Hepatocyte (in vitro differentiated cells): ENCODE measurements around the gene OSBPL3. TPM values are rescaled to one million over a fixed set of nuclear protein-coding genes. Genes with fewer than 3 reads are reported as not detected.

Experiments used
- DNase-seq: peaks from one replicate; pipeline ENCODE4 v3.0.0-alpha.2; 2016; ENCODE audit warnings: low spot score
- H2AFZ ChIP-seq: fragments of 200-600 bp; sonication (generic); 2 replicates; pipeline ENCODE4 v1.6.0; 2016; ENCODE audit warnings: antibody characterized with exemption, mild to moderate bottlenecking
- H3K27ac ChIP-seq: fragments of 200-600 bp; sonication (generic); 2 replicates; pipeline ENCODE4 v1.5.1; 2016; ENCODE audit warnings: mild to moderate bottlenecking
- H3K27me3 ChIP-seq: fragments of 200-600 bp; sonication (generic); 2 replicates; pipeline ENCODE4 v1.6.1; 2016
- H3K36me3 ChIP-seq: fragments of 200-600 bp; sonication (generic); replicated peaks from 2 replicates; pipeline ENCODE4 v1.5.1; 2016; ENCODE audit warnings: low read depth; ENCODE audit not compliant: insufficient read depth
- H3K4me1 ChIP-seq: fragments of 200-600 bp; sonication (generic); 2 replicates; pipeline ENCODE4 v1.5.1; 2016; ENCODE audit warnings: mild to moderate bottlenecking, moderate library complexity; ENCODE audit not compliant: insufficient read depth
- H3K4me2 ChIP-seq: fragments of 200-600 bp; sonication (generic); 2 replicates; pipeline ENCODE4 v1.6.0; 2016
- H3K4me3 ChIP-seq: fragments of 200-600 bp; sonication (generic); 2 replicates; pipeline ENCODE4 v1.5.1; 2016; ENCODE audit warnings: mild to moderate bottlenecking
- H3K79me2 ChIP-seq: fragments of 200-600 bp; sonication (generic); 2 replicates; pipeline ENCODE4 v1.6.0; 2017; ENCODE audit warnings: mild to moderate bottlenecking
- H3K9me2 ChIP-seq: fragments of 200-600 bp; sonication (generic); replicated peaks from 2 replicates; pipeline ENCODE4 v1.6.0; 2017; ENCODE audit warnings: mild to moderate bottlenecking; ENCODE audit not compliant: insufficient read depth
- H3K9me3 ChIP-seq: fragments of 200-600 bp; sonication (generic); 2 replicates; pipeline ENCODE4 v1.5.1; 2016; ENCODE audit warnings: low read depth, mild to moderate bottlenecking
- H4K20me1 ChIP-seq: fragments of 200-600 bp; sonication (generic); 2 replicates; pipeline ENCODE4 v1.6.0; 2016; ENCODE audit warnings: mild to moderate bottlenecking; ENCODE audit not compliant: insufficient read depth, poor library complexity, severe bottlenecking
- EZH2 ChIP-seq: fragments of 200-600 bp; sonication (generic); IDR thresholded peaks from 2 replicates; pipeline ENCODE4 v1.6.1; 2016; ENCODE audit warnings: antibody characterized with exemption, mild to moderate bottlenecking, borderline replicate concordance
- EZH2phosphoT487 ChIP-seq: fragments of 200-600 bp; sonication (generic); IDR thresholded peaks from one replicate; pipeline ENCODE4 v1.6.1; 2018; ENCODE audit warnings: antibody characterized with exemption, mild to moderate bottlenecking, low read depth, moderate library complexity; ENCODE audit not compliant: unreplicated experiment, severe bottlenecking
- WGBS: methylation state at CpG from one replicate; pipeline ENCODE4 v1.1.6; 2016; ENCODE audit warnings: low lambda C conversion rate; ENCODE audit errors: missing lambda C conversion rate; 5-methylcytosine and 5-hydroxymethylcytosine counted together
- polyA plus RNA-seq: library from polyadenylated mRNA; unstranded; fragments of >200 nt; fragmentation: Nextera tagmentation; extraction: Ambion mirVana; gene quantifications from 2 replicates; pipeline ENCODE4 v1.2.1, GENCODE V29; 2016
- total RNA-seq: library from RNA; depleted of rRNA; stranded (reverse); fragments of >200 nt; gene quantifications from 2 replicates; pipeline ENCODE4 v1.2.3, GENCODE V29; 2014
- TF ChIP-seq, protein P1 (sequence below): fragments of 200-600 bp; sonication (generic); IDR thresholded peaks from 2 replicates; pipeline ENCODE4 v1.5.1; 2016; ENCODE audit warnings: antibody characterized with exemption, mild to moderate bottlenecking; ENCODE audit not compliant: poor library complexity

The OSBPL3 gene
- total and polyA plus RNA-seq, 2 experiments from 2014 or later = 11.4 to 18.0 TPM

- Histone ChIP-seq H4K20me1 (no peaks in the 10 kb centered on the region), H3K4me1 (no peaks in the 10 kb centered on the region), H3K4me3 (no peak overlapping the region), H3K27me3 (no peaks in the 10 kb centered on the region), H3K79me2 (peaks cover 37% of the 10 kb centered on the region), H3K9me3 (no peaks in the 10 kb centered on the region), H3K36me3 (no peaks in the 10 kb centered on the region), H2AFZ (no peak overlapping the region), H3K27ac (no peak overlapping the region), H3K9me2 (no peaks in the 10 kb centered on the region), H3K4me2 (no peak overlapping the region)
- WGBS = 93% methylated on average over 2 of the region's 2 CpGs
- DNase-seq = no peak
- TF ChIP-seq, protein P1, sequence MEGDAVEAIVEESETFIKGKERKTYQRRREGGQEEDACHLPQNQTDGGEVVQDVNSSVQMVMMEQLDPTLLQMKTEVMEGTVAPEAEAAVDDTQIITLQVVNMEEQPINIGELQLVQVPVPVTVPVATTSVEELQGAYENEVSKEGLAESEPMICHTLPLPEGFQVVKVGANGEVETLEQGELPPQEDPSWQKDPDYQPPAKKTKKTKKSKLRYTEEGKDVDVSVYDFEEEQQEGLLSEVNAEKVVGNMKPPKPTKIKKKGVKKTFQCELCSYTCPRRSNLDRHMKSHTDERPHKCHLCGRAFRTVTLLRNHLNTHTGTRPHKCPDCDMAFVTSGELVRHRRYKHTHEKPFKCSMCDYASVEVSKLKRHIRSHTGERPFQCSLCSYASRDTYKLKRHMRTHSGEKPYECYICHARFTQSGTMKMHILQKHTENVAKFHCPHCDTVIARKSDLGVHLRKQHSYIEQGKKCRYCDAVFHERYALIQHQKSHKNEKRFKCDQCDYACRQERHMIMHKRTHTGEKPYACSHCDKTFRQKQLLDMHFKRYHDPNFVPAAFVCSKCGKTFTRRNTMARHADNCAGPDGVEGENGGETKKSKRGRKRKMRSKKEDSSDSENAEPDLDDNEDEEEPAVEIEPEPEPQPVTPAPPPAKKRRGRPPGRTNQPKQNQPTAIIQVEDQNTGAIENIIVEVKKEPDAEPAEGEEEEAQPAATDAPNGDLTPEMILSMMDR = no peak
- TF ChIP-seq EZH2 (no peak), EZH2phosphoT487 (no peak)
Observed at GRCh38 chr7:24933298-24933697, 46.7 kb downstream of the OSBPL3 start.

- H2AFZ ChIP-seq = no peak overlapping the region
- H3K79me2 ChIP-seq = peaks cover 36% of the 10 kb centered on the region
- no peaks in the 10 kb centered on the region for H3K9me2 ChIP-seq
- no peaks in the 10 kb centered on the region for H3K27me3 ChIP-seq
- no peak overlapping the region for H3K4me3 ChIP-seq
- WGBS = 93% methylated on average over 10 of the region's 10 CpGs
- no peak overlapping the region for H3K27ac ChIP-seq
- H3K9me3 ChIP-seq = no peaks in the 10 kb centered on the region
- TF ChIP-seq, protein P1 = no peak
- DNase-seq = no peak
- H3K36me3 ChIP-seq = no peaks in the 10 kb centered on the region
- no peaks in the 10 kb centered on the region for H4K20me1 ChIP-seq
- no peaks in the 10 kb centered on the region for H3K4me1 ChIP-seq
- no peak overlapping the region for H3K4me2 ChIP-seq
Observed at GRCh38 chr7:24932815-24933214, 47.2 kb downstream of the OSBPL3 start.

GRCh38 chr7:24932389-24932788 lies 47.6 kb downstream of the OSBPL3 start:
- TF ChIP-seq, protein P1 = no peak
- TF ChIP-seq EZH2phosphoT487 = no peak
- no peak for TF ChIP-seq EZH2
- H3K27ac ChIP-seq = no peak overlapping the region
- no peak for DNase-seq
- no peak overlapping the region for H3K4me3 ChIP-seq
- H3K9me3 ChIP-seq = no peaks in the 10 kb centered on the region
- no peaks in the 10 kb centered on the region for H3K36me3 ChIP-seq
- H3K4me1 ChIP-seq = no peaks in the 10 kb centered on the region
- H3K4me2 ChIP-seq = no peak overlapping the region
- H2AFZ ChIP-seq = no peak overlapping the region
- no peaks in the 10 kb centered on the region for H4K20me1 ChIP-seq
- no peaks in the 10 kb centered on the region for H3K27me3 ChIP-seq
- WGBS = 90% methylated on average over 3 of the region's 3 CpGs
- H3K9me2 ChIP-seq = no peaks in the 10 kb centered on the region
- H3K79me2 ChIP-seq = peaks cover 32% of the 10 kb centered on the region

GRCh38 chr7:24931844-24932243 lies 48.1 kb downstream of the OSBPL3 start:
- no peak for TF ChIP-seq EZH2phosphoT487
- TF ChIP-seq, protein P1 = no peak
- no peak for TF ChIP-seq EZH2
- Histone ChIP-seq H3K36me3 (no peaks in the 10 kb centered on the region), H3K79me2 (peaks cover 30% of the 10 kb centered on the region), H3K9me2 (no peaks in the 10 kb centered on the region), H4K20me1 (no peaks in the 10 kb centered on the region), H3K4me3 (no peak overlapping the region), H3K27ac (no peak overlapping the region), H3K4me1 (no peaks in the 10 kb centered on the region), H3K4me2 (no peak overlapping the region), H3K27me3 (no peaks in the 10 kb centered on the region), H2AFZ (no peak overlapping the region), H3K9me3 (no peaks in the 10 kb centered on the region)
- 90% methylated on average over 3 of the region's 3 CpGs for WGBS
- no peak for DNase-seq
